ENCODE results near the gene BOK.
A peak's percentile ranks its signal among the peaks of the same experiment; 100 is the strongest.

The BOK gene

DNA sequence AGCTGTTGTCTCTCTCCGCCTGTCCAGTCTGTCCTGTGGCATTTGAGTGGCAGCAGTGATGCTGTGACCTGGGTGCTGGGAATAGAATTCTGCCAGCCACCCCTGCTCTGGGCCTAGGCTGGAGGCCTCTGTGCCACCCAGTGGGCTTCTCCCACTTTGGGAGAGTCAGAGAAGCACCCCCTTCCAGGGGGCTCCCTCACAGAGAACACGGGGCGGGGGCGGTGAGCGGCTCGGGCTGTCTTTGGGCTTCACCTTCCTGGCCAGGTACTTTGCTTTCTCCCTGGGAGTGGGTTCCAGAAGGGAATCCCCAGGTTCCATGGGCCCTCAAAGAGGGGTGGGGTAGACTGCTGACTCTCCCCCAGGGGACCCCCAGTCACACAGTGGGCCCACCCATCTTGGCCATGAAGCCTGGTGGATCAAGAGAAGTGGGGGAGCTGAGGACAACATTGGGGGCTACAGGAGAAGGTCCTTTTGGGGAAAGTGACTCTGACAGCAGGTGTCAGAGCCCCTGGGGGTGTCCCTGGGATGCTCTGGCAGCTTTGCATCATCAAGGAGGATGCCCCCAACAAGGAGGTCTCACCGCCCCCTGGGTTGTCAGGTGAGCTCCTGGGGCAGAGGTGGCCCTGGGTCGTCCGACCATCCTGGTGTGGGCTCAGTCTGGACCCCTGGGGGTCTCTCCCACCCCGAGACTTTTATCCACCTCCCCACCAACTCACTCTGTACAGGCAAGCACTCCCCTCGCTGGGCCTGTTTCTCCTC lies 18.8 kb upstream of the BOK start:
- DNase-seq (ENCODE audit: low read depth), result no peak

DNA sequence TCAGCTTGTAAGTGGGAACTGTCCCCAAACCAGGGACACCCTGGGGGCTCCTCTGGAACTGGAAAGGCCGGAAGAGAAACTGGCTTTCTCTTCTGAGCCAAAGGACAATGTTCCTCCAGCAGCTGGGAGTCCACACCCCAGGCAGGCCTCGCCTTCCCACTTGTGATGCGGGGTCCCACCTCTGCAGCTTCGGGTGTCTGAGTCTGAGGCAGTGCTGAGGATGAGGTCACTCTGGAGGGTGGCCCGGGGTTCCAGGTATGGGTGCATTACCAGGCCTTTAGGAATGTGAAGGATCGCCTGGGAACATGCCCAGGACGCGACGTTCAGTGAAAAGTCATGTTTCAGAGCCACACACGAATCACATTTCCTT lies 18.2 kb upstream of the BOK start:
- DNase-seq (ENCODE audit: low read depth), result no peak

DNA sequence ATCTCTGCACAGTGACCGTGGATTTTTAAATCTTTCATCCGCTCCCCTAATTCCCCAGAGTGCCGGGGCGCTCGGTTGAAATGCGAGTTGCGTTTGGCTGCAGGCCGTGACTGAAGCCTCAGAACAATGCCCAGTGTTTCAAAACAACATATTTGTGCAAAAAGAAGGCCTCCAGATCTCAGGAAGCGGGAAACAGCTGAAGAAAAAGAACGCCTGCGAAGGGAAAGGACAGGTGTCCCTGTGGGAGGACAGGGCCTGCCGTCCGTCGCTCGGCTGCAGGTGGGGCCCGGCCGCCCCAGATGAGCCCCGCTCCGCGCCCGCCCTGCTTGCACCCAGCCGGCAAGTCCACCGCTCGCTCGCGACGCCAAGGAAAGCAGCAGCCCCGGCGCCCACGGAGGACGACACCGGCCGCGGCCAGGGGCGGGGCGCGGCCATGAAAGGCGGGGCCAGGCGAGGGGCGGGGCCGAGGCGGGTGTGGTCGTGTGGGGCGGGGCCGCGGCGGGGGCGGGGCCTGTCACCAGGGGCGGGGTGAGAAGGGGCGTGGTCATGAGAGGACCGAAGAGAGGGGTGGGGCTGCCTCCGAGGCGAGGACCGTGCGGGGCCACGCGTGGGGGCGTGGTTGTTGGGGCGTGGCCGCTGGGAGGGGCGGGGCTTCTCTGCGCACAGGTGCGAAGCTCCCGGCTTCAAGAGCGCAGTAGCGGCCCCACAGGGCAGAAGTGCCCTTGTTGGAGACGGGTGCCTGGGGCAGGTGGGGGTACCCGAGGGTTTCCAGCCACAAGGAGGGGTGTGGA lies 17.6 kb upstream of the BOK start:
- DNase-seq (ENCODE audit: low read depth), result peak; percentile 27

DNA sequence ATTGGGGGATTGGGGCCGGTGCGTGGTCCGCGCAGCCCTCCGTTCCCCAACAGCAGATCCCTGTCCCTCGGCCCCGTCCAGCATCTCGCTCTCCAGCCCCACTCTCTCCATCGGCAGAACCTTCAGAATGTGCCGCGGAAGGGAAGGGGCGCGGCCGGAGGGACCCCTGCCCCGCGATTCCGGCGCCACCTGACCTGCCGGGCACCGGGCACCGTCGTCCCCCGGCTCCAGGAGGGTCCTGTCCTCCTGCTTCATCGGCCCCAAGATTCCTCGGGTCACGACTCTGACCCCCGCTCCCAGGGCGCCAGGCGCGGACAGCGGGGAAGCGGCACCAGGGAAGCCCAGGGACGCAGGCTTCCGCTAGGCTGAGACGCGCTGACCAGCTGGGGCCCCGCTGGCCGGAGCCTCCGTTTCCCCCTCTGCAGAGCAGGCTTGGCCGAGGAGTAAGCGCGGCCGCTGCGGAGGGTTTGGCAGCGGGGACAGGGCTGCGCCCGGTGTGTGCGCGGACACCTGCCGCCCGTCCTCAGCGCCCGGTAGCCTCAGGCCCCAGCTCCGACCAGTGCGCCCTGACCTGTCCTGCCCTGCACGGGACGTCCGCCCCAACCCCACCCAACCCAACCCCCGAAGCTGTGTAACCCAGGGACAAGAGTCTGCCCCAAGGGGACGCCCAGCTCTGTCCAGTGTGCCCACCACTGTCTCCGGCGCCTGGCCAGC lies 16.8 kb upstream of the BOK start:
- no peak for DNase-seq (ENCODE audit: low read depth)

DNA sequence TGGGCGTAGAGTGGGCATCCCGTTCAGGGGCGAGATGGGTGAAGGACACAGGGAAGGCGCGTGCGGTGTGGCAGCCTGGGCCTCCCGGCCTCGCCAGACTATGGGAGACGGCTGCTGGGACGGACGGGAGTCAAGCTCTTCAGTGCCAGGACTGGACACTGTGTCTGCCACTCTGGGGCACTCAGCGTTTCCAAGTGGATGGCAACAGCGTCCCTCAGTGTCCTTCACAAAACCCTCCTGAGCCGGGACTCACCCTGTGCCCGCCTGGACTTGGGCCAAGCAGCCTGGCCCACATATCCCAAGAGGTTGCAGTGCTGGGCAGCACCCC lies 16.3 kb upstream of the BOK start:
- no peak for DNase-seq (ENCODE audit: low read depth)

DNA sequence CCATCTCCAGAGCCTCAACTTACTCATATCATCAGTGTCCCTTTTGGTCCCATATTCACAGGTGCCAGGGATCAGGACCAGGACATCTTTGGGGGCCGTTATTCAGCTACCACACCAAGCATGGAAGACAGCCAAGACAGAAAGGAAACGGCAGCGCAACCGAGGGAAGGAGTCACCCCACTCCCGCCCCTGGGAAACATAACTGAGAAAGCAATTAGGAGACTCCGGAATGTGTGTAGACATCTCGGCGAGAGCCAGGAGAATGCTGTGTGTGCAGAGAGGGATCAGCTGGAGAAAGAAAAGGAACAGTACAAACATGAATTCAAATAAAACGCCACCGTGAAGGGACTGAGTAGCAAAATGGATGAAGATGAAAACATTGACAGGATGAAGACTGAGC lies 13.4 kb upstream of the BOK start:
- DNase-seq (ENCODE audit: low read depth), result no peak

DNA sequence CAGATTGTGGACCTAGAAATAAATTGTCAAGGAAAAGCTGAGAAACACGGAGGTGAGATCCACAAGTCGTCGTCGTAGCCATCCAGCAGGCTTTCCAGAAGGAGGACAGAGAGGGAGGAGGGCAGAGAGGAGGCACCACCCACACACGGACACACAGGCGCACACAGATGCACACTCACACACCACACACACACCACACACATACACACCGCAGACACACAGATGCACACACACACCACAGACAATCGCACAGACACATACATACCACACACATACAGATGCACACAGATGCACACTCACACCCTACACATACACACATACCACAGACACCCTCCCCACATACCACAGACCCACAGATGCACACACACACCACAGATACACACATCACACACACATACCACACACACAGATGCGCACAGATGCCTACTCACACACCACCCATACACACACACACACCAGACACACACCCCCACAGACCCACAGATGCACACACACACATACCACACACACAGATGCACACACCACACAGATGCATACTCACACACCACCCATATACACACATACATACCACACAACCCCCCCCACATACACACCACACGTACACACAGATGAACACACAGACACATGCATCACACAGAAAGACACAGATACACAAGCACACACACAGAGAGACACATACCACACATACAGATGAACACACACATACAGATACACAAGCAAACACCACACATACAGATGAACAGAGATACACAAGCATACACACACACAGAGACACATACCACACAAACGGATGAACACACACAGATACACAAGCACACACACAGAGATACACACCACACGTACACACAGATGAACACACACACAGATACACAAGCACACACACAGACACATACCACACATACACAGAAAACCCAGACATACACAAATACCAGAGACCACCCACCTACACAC lies 12.7 kb upstream of the BOK start:
- no peak for DNase-seq (ENCODE audit: low read depth)

DNA sequence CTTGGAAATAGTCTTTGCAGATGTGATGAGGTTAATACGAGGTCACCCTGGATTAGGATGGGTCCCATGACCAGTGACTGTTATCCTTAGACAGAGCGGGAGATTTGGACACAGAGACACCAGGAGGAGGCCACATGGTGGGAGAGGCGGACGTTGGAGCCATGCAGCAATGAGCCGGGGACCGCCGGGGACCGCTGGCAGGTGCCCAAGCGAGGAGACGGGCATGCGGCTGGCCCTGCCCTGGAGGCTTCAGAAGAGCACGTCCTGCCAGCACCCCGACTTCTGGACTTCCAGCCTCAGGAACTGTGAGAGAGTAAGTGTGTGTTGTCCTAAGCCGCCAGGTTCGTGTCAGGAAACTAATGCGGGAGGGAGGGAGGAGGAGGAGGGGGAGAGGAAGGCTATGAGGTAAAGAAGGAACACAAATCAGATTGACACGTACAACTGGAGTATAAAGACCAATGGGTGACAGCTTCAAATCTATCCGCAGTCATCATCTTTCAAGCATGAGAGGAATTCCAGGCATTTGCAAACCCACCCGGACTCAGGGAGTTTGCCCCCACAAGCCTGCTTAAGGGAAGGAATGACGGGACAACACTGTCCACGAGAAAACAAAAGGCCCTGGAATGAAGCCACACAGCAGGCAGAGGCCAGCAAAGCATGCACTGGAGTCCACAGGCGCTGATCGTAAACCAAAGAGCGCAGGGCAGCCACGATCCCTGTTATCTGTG lies 11.6 kb upstream of the BOK start:
- no peak for DNase-seq (ENCODE audit: low read depth)

DNA sequence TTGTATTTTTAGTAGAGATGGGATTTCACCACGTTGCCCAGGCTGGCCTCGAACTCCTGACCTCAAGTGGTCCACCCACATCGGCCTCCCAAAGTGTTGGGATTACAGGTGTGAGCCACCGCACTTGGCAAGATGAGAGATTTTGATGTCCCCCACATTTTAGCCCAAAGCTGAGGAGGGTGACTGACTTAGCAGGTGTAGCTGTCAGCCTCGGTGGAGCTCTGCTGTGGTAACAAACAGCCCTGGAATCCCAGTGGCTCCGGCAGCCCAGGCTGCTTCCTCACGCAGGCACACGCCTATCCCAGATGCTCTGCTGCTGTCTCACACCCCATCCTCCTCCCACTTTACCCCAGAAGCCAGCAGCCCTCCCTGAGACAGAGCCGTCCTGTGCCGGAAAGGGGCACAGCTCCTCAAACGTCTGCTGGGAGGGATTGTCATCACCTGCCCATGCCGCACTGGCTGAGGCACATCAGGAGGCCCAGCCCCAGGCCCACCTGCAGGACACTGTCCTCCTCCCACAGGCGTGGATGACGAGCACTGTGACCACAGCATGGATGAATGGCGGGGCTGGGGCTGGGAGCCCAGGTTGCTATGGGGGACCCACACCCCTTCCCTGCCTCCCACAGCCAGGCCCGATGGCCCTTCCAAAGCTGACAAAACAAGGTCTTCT lies 10.6 kb upstream of the BOK start:
- DNase-seq (ENCODE audit: low read depth), result no peak

DNA sequence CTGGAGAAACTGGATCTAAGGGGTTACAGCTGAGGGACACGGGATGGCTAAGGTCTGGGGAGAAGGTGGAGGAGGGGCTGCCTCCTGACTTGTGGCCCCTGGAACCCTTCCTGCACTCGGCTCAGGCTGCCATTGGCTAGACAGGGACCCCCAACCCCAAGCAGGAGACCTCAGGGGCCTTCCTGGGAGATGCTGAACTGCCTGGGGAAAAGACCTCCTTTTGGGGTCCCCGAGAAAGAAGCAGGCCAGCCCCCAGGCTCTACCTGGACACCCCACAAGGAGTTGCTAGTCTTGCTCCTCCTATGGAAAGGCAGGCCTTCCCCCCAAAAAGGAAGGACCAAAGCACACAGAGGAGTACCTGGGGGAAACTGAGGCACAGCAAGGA lies 10.1 kb upstream of the BOK start:
- DNase-seq (ENCODE audit: low read depth), result no peak

DNA sequence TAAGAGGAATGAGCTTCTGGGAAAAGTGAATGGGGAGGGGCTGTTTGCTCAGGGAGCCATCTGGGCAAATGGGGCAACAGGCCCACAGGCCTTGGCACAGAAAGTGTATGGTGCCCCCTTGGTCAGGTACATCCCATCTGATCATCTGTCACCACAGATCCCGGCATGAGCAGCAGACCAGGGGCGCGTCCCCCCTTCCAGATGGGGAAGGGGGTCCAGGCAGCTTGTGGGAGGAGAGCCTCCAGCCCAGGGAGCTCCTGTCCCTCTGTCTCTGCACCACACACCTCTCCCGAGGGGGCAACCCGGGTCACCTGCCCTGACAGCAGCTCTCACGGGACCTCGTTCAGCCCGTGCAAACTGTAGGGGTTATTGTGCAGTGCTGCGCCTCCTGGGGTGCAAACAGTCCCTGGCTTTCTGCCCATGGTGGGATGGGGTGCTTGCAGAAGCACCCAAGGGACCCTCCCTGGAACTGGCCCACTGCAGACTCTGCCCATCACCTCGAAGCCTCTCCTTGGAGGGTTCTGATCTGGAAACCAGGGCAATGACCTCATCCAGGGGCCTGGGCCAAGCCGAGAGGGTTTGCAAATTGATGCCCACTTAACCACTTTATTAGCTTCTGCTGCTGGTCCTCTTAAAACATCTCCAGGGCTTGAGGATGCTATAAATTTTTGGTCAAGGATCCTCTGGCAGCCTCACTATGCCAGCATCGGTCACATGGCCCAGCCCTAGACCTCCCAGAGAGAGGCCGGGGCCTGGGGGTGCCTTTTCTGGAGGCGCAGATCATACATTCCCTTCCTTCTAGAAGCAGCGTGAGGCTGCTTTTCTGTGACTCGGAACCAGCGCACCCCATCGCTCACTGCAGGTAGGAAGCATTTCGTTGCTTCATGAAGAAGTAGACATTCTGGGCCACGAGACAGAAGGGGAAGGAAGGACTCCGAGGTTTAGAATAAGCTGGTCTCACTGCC lies 7.6 kb upstream of the BOK start:
- no peak for DNase-seq (ENCODE audit: low read depth)

DNA sequence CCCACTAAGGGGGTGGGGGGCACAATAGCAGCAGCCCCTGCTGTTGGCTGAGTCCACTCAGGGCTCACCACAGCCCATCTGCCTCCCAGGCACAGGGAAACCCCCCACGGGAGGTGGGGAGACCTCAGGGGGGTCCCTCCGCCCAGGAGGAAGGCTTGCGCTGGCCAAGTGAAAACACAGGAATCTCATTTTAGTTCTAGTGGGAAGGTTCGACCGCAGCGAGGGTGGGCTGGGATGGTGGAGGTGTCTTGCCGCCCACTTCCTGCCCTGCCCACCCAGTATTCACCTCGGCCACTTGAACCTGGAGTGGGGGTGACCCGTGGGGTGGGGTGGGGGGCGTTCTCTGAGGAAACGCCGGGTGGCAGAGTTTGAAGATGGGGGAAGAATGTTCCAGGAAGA lies 6.9 kb upstream of the BOK start:
- no peak for DNase-seq (ENCODE audit: low read depth)

DNA sequence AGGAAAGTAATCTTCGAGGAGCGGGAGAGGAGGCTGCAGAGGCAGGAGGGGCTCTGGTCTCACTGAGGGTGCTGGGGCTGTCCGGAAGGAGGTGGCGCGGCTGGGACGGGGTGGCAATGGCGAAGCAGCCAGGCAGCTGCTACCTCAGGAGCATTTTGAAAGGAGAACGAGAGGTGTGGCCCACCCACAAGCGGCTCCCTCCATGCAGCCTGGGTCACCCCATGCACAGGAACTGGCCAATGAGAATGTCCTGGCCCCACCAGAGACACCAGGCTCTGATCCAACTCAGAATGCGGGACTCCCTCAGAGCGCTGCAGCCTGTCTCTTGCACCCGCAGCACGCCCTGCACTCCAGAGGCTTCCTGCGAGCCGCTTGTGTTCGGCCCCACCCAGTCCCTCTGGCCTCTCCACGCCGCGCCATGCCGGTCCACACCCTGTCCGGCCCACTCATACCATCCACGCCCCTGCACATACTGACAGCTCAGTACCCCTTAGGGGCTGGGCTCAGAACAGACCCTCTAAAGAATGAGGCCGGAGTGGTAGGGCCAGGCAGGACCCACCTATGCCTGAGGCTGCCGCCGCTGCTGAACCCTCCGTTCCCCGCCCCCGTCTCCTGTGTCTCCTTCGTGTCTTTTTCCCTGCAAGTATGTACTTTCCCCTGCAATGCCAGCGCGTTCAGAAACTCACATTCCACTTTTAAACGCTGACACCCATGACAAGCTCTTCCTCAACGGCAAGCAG lies 6.4 kb upstream of the BOK start:
- DNase-seq (ENCODE audit: low read depth), result no peak

DNA sequence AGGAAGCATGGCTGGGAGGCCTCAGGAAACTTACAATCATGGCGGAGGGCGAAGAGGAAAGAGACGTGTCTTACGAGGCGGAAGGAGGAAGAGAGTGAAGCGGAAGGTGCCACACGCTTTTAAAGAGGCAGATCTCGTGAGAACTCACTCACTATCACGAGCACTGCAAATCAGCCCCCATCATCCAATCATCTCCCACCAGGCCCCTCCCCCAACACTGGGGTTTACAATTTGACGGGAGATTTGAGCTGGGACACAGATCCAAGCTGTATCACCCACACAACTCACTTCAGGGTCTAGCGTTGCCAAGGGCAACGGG lies 5.1 kb upstream of the BOK start:
- DNase-seq (ENCODE audit: low read depth), result no peak

DNA sequence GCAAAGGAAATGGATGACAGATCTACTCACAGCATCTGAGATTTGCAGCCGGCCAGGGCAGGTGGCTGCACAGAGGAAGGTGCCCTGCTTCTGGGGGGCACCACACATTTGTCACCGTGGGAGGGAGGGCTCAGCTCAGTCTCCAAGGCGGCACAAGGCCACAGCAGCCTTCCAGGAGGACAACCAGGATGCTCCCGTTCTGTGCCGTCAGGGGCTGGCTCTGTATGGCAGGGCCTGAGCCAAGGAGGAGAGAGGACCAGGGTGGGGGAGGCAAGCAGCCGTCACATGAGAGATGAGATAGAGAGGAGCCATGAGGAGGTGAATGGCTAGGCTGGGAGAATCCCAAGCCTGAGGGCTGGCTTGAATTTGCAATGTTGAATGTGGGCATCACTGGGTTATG lies 4.6 kb upstream of the BOK start:
- no peak for DNase-seq (ENCODE audit: low read depth)

DNA sequence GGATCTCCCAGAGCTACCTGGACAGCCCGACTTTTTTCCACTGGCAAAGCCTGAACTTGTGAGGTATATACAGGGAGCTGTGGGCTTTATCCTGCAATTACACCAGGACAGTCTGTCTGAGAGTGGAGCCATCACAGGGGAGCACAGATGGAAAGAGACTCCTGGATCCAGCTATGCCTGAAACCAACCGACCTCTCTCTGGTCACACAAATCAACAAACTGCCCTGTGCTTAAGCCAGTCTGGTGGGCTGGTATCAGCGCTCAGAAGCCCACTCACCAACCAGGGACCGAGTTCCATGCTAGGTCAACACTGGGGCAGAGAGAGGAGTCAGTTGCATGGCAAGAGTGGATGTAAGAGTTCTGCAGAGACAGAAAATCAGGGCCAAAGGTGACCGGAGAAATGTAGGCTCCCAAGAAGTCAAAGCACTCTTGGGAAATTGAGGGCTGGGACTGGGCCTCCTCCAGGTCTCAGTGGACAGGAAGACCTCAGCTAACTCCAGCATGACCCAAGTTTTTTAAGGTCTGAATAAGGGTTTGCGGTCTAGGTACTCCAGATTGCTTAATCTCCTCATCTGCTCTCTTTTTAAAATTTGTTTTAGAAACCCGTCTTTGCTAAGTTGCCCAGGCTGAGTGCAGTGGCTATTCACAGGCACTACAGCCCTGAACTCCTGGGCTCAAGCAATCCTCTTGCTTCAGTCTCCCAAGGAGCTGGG lies 3.8 kb upstream of the BOK start:
- DNase-seq (ENCODE audit: low read depth), result no peak

DNA sequence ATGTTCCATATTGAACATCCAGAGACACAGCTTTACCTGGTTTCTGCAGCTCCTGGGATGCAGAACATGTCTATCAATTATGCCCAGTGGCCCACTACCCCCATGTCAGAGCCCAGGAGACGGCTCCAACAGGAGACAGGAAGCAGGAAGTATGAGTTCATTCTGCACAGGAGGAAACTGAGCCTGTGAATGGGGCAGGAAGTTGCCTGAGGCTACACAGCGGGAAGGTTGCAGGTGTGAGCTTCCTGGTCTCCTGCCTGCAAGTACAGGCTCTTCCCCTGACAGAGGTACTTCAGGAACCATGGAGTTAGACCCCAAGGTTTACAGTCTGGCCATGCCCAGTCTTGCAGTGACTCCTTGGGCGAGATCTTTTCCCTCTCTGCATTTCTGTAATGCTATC lies 2.8 kb upstream of the BOK start:
- DNase-seq (ENCODE audit: low read depth), result no peak

DNA sequence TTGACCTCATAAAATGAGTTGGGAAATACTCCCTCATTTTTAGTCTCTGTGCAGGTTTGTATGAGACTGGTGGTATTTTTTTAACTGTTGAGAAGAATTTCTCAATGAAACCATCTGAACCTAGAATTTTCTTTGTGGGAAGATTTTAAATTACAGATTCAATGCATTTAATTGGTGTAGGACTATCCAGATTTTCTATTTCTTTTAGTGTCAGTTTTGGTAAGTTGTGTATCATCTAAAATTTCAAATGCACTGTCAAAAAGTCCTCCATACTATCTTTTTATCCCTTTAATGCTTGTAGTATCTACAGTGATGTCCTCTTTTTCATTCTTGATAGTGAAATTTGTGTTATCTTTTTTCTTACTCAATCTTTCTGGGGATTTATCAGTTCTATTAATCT lies 1.8 kb upstream of the BOK start:
- no peak for DNase-seq (ENCODE audit: low read depth)

All from stimulated activated CD8-positive, alpha-beta memory T cell treated with anti-CD3 and anti-CD28 coated beads, Interleukin-15, amount 100 ng/mL, for 1 hour (primary cell).